Measurements from ENCODE around the gene PARD6B.
"Not testable (repeated sequence)": the region's sequence is repeated elsewhere in the genome, so short reads cannot be mapped to it uniquely, and the experiment has no call there.

Gene PARD6B

DNA sequence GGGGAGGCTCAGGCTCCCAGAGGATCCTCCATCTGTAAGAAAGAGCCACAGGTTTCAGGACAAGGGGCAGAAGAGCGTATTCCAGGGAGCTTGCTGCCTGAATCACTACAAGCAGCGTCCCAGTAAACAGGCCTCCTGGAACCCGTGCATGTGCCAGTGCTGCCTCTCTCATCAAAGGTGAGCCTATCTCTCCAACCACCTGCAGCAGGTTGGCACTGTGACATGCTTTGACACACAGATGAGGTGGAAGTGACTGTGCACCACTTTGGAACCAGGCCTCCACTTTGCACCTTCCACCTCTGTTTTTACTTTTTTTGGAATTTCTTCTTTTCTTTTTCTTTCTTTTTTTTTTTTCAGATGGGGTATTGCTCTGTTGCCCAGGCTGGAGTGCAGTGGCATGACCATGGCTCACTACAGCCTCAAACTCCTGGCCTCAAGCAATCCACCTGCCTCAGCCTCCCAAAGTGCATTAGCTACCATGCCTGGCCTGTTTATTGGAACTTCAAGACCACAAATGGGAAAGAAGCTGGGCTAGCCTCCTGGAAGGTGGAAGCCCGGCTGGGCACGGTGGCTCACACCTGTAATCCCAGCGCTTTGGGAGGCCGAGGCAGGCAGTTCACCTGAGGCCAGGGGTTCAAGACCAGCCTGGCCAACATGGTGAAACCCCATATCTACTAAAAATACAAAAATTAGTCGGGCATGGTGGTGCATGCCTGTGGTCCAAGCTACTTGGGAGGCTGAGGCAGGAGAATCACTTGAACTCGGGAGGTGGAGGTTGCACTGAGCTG is 27.5 kb upstream of the PARD6B start:
- not testable (repeated sequence) for DNase-seq (ENCODE audit: low spot score)

DNA sequence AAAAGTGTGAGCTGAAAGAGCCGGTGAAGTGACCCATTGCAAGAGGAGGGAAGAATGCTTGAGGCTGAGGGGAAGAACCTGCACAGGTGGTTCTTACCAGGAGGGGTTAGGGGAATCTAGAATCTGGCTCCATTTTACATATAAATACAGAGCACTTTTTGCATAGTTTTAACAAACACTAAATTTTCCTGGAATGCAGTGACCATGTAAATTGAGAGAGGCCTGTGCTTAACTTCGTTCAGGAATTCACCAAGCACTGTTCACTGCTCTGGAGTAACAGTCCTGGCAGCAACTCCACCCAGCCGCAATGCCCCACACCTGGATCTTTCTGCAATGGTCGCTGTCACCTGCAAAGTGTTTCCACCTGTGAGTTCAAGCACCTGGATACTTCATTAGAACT is 26.9 kb upstream of the PARD6B start:
- no peak for DNase-seq (ENCODE audit: low spot score)

DNA sequence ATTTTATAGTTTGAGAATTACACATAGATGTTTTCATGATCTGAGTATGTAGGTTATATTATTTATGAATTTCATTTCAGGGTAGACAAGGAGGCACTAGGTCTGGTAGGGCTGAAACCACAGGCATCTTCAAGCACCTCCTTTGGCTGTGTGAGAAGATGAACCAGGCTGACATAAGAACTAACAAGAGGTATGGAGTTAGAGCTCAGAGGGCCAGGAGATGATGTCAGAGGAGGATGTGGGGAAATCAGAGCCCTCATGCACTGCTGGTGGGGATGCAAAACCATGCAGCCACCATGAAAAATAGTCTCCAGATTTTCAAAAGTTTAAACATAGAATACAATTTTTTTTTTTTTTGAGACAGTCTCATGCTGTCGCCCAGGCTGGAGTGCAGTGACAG is 26.4 kb upstream of the PARD6B start:
- DNase-seq (ENCODE audit: low spot score): no peak

DNA sequence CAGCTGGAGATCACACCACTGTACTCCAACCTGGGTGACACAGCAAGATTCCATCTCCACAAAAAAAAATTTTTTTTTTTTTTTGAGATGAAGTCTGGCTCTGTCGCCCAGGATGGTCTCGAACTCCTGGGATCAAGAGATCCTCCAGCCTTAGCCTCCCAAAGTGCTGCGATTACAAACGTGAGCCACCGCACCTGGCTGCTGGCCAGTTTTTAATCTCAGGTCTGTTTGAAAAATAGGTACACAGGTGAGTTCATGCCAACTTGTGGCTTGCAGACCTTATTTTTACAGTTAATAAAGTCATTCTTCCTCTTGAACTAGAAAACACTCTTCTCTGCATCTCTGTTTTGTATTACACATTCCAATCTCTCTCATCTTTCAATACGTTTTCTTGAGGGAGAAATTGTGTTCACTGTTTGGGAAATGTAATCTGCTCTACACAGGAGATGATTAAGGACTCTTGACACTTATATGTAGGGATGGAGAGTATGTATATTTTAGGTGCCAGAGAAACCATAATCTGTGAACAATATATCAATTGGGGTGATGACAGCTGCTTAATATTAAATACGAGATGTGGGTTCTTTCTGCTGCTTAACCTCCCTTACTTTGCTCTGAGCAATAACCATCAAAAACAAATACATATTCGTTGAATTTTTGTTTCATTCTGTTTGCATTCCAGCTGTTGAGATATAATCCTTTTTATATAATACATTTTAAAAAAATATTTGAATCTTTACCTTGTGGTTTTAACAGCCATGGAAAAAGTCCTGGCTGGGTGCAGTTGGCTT is 22.3 kb upstream of the PARD6B start:
- no peak for DNase-seq (ENCODE audit: low spot score)

DNA sequence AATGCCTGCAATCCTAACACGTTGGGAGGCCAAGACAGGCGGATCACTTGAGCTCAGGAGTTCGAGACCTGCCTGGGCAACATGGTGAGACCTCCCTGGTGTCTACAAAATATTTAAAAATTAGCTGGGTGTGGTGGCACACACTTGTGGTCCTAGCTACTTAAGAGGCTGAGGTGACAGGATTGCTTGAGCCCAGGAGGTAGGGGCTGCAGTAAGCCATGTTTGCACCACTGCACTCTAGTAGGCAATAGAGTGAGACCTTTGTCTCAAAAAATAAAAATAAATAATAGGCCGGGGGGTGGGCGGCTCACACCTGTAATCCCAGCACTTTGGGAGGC is 21.8 kb upstream of the PARD6B start:
- DNase-seq (ENCODE audit: low spot score): no peak

DNA sequence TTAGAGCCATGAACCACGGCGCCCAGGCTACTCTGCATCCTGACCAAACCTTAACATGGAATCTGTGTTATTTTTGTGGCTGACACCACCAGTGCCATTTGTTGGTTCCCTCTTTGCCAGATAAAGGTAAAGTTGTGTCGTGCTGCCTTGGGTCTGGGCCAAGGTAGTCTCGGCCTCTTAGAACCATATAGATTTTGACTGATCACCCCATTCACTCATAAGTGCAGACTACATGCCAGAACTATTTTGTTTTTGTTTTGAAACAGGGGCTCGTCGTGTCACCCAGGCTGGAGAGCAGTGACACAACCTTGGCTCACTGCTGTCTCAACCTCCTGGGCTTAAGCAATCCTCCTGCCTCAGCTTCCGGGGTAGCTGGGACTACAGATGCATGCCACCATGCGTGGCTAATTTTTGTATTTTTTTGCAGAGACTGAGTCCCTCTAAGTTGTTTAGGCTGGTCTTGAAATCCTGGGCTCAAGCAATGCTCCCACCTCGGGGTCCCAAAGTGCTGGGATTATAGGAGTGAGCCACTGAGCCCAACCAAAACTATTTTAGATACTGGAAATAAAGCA is 20.8 kb upstream of the PARD6B start:
- no peak for DNase-seq (ENCODE audit: low spot score)

DNA sequence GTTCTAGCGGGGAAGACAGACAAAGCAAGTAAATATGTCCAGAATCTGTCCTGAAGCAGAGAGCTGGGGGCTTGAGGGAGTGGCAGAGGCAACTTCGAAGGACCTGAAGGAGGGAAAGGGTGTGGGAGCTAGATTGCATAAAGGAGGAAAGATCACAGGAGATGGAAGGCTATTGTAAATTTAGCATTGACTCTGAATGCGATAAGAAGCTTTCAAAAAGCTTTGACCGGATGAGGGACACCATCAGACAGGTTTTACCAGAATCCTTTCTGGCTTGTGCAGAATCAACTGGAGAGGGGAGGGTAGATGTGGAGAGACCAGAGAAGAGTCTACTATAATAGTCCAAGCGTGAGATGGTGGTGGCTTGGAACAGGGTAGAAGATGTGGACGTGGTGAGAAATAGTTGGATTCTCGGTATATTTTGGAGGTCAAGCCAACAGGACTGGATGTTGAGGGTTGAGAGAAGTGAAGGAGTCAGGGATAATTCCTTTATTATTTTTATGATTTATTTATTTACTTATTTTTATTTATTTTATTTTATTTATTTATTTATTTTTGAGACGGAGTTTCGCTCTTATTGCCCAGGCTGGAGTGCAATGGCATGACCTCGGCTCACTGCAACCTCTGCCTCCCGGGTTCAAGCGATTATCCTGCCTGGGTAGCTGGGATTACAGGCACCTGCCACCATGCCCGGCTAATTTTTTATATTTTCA is 20.1 kb upstream of the PARD6B start:
- no peak for DNase-seq (ENCODE audit: low spot score)

DNA sequence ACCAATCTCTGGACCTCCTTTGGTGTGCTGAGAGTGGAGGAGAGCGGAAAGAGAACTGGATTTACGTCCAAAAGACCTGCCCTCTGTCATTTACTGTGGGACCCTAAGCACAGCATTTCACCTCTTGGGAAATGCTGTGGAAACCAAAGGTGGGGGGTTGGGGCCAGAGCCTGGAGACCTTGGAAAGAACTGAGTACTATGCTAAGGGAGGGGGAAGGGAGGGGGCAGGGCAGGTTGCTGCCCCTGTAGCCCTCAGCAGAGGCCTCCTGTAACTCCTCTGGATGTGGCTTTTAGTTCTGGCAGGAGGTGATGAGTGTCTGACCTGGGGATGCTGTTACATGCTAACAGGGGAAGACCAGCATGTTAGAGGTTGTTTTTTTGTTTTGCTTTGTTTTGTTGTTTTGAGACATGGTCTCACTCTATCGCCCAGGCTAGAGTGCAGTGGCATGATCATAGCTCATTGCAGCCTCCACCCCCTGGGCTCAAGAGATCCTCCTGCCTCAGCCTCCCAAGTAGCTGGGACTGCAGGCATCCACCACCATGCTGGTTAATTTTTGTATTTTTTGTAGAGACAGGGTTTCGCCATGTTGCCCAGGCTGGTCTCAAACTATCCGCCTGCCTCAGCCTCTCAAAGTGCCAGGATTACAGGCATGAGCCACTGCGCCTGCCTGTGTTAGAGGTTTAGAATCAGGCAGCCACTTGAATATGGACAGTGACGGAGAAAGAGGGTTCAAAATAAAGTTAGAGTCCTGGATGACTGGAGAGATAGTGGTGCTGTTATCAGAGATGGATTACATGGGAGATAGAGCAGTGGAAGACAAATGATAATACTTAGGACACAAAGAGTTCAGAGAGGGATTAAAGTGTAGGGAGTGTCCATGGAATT is 18.4 kb upstream of the PARD6B start:
- no peak for DNase-seq (ENCODE audit: low spot score)

DNA sequence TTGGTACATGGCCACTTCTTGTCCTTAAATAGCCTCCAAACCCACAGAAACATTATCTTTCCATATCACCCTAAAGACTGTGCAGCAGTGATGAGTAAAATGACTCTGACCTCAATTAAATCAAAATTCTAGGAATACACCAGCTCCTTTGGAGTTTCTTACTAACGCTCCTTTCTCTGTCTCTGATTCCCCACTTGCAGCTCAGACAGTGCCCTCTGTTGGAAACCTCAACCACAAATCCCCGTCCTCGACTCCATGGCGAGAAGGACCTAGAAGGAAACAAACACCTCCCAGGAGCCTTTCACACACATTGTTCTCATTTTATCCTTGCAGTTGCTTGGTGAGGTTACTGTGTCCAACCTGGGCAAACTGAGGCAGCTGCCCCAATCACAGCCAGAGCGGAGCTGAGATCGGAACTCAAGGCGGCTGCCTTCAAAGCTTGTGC is 17.7 kb upstream of the PARD6B start:
- no peak for DNase-seq (ENCODE audit: low spot score)

DNA sequence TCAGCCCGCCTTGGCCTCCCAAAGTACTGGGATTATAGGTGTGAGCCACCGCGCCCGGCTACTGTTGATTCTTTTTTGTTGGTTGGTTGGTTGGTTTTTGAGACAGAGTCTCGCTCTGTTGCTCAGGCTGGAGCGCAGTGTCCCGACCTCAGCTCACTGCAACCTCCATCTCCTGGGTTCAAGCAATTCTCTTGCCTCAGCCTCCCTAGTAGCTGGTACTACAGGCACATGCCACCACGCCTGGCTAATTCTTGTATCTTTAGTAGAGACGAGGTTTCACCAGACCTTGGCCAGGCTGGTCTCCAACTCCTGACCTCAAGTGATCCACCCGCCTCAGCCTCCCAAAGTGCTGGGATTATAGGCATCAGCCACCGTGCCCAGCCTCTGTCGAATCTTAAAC is 17.0 kb upstream of the PARD6B start:
- not testable (repeated sequence) for DNase-seq (ENCODE audit: low spot score)

DNA sequence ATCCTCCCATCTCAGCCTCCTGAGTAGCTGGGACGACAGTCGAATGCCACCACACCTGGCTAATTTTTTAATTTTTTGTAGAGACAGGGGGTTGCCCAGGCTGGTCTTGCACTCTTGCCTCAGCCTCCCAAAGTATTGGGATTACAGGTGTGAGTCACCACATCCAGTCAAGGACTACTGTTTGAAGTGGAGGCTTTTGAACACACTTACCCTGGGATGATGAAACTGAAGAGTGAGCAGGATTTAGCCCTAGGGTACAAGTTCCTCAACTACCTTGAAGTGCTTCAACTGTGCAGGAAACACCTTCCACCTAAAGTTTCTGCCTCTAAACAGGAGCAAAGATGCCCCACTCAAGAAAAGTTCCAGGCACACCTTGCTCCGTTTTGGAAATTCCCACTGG is 15.7 kb upstream of the PARD6B start:
- no peak for DNase-seq (ENCODE audit: low spot score)

DNA sequence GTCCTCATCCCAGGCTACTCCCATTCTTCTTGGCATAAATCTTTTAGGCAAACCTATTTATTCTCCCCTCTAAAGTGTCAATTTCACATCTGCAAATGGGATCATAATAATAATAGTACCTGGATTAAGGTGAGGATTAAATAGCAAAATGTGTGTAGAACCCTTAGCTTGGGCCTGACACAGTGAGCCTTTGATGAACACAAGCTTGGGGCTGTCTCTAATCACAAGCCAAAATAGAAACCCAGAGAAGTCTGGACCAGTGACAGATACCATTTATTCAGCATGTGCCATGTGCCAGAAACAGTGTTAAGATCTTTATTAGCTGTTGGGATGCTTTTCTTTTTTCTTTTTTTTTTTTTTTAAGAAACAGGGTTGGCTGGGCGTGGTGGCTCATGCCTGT is 14.9 kb upstream of the PARD6B start:
- DNase-seq (ENCODE audit: low spot score): no peak

DNA sequence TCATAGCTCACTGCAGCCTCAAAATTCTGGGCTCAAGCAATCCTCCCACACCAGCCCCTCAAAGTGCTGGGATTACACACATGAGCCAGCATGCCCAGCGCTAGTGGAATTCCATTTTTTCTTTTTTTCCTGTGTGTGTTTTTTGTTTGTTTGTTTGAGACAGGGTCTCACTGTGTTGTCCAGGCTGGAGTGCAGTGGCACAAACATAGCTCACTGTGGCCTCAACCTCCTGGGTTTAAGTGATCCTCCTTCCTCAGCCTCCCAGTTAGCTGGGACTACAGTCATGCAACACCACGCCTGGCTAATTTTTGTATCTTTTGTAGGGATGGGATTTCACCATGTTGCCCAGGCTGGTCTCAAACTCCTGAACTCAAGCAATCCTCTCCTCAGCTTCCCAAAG is 14.1 kb upstream of the PARD6B start:
- no peak for DNase-seq (ENCODE audit: low spot score)

DNA sequence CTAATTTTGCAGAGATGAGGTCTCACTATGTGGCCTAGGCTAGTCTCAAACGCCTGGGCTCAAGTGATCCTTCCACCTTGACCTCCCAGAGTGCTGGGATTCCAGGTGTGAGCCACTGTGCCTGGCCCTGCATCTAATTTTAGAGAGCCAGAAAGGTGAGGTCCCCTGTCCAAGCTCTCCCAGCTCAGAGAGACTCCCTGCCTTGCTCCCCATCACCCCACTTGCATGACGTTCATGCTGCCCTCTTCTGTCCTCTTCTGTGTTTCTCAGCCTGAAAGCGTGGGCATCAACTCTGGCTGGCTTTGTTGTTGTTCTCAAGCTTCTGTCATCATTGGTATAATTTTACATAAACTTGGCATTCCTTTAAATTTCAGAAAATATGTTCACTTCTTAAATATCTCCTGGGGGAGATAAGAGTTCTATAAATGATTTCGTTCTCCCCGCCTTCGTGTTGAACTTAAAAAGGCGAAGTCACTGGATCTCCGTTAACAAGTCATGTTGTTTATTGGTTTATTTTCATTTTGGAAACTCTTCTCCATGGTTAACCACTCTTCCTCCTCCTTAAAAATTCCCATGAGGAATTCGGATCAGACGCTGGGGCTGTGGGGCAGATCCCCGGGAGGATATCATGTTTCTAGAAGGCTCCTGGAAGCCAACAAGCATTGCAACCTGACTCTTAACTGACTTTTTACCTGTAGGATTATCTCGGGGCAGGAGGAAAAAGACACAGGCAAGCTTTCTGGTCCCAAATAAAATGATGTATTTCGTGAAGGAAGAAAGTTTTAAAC is 13.2 kb upstream of the PARD6B start:
- no peak for DNase-seq (ENCODE audit: low spot score)

DNA sequence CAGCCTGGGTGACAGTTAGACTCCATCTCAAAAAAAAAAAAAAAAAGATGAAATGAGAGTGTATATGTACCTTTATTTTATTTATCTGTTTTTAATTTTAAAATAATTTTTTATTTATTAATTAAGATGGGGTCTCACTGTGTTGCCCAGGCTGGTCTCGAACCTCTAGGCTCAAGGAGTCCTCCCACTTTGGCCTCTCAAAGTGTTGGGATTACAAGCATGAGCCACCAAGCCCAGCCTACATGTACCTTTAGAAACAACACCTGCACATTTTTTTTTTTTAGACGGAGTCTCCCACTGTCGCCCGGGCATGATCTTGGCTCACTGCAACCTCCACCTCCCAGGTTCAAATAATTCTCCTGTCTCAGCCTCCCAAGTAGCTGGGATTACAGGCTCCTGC is 12.1 kb upstream of the PARD6B start:
- no peak for DNase-seq (ENCODE audit: low spot score)

DNA sequence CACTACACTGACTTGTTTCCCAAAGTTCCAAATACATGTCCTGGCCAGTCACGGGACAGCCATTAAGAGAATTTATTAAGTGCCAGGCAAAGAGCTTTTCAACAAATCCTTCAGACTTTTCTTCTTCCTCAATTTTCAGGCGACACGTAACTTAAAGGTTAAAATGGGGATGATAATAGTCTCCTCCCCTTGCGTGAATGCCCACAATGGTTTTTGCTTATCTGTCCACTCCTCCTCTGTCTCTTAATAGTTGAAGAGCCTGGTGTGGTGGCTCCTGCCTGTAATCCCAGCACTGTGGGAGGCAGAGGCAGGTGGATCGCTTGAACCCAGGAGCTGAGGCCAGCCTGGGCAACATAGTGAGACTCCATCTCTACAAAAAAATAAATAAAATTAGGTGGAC is 11.4 kb upstream of the PARD6B start:
- DNase-seq (ENCODE audit: low spot score): no peak

DNA sequence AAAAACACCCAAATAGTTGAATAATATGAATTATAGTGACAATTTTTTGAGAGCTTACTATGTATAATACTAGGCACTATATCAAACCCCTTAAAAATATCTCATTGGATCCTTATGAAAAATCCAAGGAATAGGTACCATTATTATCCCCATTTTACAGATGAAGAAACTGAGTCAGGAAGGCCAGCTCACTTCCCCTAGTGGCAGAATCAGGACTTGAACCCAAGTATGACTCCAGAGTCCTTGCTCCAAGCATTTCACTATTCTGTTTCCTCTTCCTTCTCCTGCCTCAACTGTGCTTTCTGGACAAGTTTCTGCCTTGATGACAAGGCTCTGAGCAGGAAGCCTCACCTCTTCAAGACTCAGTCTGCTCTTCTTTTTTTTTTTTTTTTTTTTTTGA is 10.8 kb upstream of the PARD6B start:
- no peak for DNase-seq (ENCODE audit: low spot score)

DNA sequence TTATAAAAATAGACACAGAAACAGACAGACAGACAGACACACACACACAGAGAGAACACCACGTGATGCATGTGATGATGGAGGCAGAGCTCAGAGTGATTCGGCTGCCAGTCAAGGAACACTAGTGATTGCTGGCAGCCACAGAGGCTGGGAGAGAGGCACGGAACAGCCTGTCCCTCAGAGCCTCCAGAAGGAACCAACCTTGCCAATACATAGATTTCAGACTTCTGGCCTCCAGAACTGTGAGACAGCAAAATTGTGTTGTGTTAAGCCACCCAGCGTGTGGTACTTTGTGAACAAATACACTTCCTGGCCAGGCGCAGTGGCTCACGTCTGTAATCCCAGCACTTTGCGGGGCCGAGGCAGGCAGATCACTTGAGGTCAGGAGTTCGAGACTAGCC is 9.5 kb upstream of the PARD6B start:
- no peak for DNase-seq (ENCODE audit: low spot score)

DNA sequence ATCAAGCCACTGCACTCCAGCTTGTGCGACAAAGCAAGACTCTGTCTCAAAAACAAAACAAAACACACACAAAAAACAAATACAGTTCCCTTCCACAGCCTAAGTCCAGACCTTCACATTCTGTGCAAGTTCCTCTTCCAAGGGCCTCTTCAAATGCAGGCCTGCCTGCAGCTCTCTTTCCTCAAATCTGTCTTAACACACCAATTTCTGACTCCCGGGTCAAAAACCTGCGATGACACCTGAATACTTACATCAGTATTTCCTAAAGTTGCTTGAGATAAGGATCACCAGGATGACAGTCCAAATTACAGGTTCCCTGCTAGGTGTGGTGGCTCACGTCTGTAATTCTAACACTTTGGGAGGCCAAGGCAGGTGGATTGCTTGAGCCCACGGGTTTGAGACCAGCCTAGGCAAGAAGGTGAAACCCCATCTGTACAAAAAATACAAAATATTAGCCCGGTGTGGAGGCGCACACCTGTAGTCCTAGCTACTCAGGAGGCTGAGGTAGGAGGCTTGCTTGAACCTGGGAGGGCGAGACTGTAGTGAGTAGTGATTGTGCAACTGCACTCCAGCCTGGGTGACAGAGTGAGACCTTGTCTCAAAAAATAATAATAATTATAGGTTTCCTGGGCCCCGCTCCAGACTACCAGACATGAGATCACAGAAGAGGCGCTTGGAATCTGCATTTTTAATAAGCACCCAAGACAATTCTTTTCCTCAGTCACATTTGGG is 8.8 kb upstream of the PARD6B start:
- no peak for DNase-seq (ENCODE audit: low spot score)

DNA sequence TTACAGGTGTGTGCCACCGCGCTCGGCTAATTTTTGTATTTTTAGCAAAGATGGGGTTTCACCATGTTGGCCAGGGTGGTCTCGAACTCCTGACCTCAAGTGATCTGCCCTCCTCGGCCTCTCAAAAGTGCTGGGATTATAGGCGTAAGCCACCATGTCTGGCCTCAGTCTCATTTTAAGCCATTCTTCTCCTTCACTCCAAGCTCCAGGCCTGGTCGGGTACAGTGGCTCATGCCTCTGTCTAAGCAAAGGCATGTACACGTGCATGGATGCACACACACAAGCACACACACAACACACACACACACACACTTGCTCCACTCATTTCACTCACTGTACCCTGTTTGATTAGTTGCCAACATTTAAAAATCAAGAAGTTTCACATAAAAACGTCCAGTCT is 7.7 kb upstream of the PARD6B start:
- DNase-seq (ENCODE audit: low spot score): no peak
